Hematopoietic multipotent progenitor cell (in vitro differentiated cells): ENCODE measurements around the gene POLR2E. TPM values are rescaled to one million over a fixed set of nuclear protein-coding genes. Genes with fewer than 3 reads are reported as not detected.

ENCODE experiments used
- DNase-seq, 3 donors: peaks; one replicate each; pipeline ENCODE4 v3.0.0-alpha.2; 2011 to 2015; ENCODE audit warnings: low read depth in 2 of 3, low spot score in 2 of 3
- total RNA-seq: library from RNA; depleted of rRNA; stranded (reverse); fragments of >200 nt; gene quantifications from one replicate; pipeline ENCODE4 v1.2.3, GENCODE V29; 2012

POLR2E gene
- total RNA-seq, 1 donor: 107 TPM

GRCh38 chr19:1066748-1067340 is 28.3 kb downstream of the POLR2E start, which contains the start of gene ARHGAP45:
Gene ARHGAP45, plus strand, starts transcription at chr19:1067167. Its CDS starts 239 bp downstream, at chr19:1067406.
- peak; percentile 69 to 73 (median 69) for DNase-seq

- no peak for DNase-seq
Observed at GRCh38 chr19:1066251-1066747, 28.9 kb downstream of the POLR2E start.

- no peak for DNase-seq
Observed at GRCh38 chr19:1065606-1066109, 29.5 kb downstream of the POLR2E start.

- peak in 1 of 3 donors; percentile 68 for DNase-seq
Observed at GRCh38 chr19:1064661-1065605, 30.2 kb downstream of the POLR2E start.

- no peak for DNase-seq
Observed at GRCh38 chr19:1063909-1064660, 31.1 kb downstream of the POLR2E start.

GRCh38 chr19:1063030-1063908 is 31.9 kb downstream of the POLR2E start:
- peak in 1 of 3 donors; percentile 40 for DNase-seq

- no peak for DNase-seq
Observed at GRCh38 chr19:1062387-1063029, 32.7 kb downstream of the POLR2E start.

GRCh38 chr19:1061987-1062386 is 33.2 kb downstream of the POLR2E start:
- DNase-seq: no peak

GRCh38 chr19:1060689-1061088 is 34.5 kb downstream of the POLR2E start:
- no peak for DNase-seq

GRCh38 chr19:1058112-1058511 is 37.1 kb downstream of the POLR2E start:
- no peak for DNase-seq

- DNase-seq: peak in 2 of 3 donors; percentile 65 to 75
Observed at GRCh38 chr19:1057176-1057855, 37.9 kb downstream of the POLR2E start.

GRCh38 chr19:1055886-1056620 is 39.1 kb downstream of the POLR2E start:
- DNase-seq: no peak

GRCh38 chr19:1055028-1055425 is 40.1 kb downstream of the POLR2E start:
- no peak for DNase-seq

GRCh38 chr19:1054102-1055027 is 40.8 kb downstream of the POLR2E start:
- no peak for DNase-seq

- DNase-seq: no peak
Observed at GRCh38 chr19:1053176-1054101, 41.7 kb downstream of the POLR2E start.
